MM.1S (cell line): ENCODE results near the gene CAMK2A.

Experiments
- EZH2 ChIP-seq: fragments of 300-600 bp; sonication (generic); optimal IDR thresholded peaks from 2 replicates; pipeline ENCODE3; 2017; ENCODE audit warnings: low read depth, mild to moderate bottlenecking, antibody characterized with exemption, low read length, mixed read lengths
- EZH2phosphoT487 ChIP-seq: fragments of 300-600 bp; sonication (generic); IDR thresholded peaks from 2 replicates; pipeline ENCODE4 v1.6.1; 2018; ENCODE audit warnings: antibody characterized with exemption, low read length
- TF ChIP-seq, protein P1 (sequence below): fragments of 300-600 bp; sonication (generic); IDR thresholded peaks from 2 replicates; pipeline ENCODE4 v1.5.1; 2016; ENCODE audit warnings: antibody characterized with exemption, low read length, mixed read lengths

DNA sequence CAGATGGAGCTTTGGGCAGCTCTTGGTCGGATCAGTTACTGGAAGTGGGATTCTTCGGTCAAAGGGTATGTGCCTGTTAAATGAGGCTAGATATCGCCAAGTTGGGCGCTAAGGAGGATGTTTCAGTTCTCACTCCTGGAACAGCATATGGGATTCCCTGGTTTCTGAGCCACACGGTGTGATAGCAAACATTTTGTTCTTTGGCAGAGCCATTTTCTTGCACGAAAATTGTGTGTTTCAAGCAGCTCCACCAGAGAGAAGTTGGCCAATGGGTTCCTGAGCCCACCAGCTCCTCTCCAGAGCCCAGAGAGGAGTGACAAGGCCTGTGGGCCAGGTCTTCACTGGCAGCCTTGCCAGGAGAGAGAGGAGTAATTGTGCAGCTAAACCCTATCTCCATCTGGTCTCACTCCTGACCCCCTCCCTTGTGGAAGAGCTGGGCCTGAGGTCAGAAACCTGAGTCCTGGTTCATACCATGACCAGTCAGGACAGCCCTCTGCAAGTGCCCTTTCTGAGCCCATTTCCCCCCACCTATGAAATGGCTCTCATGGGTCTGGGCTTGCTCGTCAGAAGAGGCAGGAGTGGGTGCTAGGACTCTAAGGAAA is 110.5 kb downstream of the CAMK2A start:
- no peak for TF ChIP-seq EZH2
- TF ChIP-seq, protein P1, sequence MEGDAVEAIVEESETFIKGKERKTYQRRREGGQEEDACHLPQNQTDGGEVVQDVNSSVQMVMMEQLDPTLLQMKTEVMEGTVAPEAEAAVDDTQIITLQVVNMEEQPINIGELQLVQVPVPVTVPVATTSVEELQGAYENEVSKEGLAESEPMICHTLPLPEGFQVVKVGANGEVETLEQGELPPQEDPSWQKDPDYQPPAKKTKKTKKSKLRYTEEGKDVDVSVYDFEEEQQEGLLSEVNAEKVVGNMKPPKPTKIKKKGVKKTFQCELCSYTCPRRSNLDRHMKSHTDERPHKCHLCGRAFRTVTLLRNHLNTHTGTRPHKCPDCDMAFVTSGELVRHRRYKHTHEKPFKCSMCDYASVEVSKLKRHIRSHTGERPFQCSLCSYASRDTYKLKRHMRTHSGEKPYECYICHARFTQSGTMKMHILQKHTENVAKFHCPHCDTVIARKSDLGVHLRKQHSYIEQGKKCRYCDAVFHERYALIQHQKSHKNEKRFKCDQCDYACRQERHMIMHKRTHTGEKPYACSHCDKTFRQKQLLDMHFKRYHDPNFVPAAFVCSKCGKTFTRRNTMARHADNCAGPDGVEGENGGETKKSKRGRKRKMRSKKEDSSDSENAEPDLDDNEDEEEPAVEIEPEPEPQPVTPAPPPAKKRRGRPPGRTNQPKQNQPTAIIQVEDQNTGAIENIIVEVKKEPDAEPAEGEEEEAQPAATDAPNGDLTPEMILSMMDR, result no peak
- TF ChIP-seq EZH2phosphoT487, result no peak
